Fibroblast of skin of right quadriceps (primary cell): ENCODE data around the gene RLF.

Experiments
- DNase-seq: peaks from one replicate; pipeline ENCODE4 v3.0.0-alpha.2; 2013

The RLF gene, protein sequence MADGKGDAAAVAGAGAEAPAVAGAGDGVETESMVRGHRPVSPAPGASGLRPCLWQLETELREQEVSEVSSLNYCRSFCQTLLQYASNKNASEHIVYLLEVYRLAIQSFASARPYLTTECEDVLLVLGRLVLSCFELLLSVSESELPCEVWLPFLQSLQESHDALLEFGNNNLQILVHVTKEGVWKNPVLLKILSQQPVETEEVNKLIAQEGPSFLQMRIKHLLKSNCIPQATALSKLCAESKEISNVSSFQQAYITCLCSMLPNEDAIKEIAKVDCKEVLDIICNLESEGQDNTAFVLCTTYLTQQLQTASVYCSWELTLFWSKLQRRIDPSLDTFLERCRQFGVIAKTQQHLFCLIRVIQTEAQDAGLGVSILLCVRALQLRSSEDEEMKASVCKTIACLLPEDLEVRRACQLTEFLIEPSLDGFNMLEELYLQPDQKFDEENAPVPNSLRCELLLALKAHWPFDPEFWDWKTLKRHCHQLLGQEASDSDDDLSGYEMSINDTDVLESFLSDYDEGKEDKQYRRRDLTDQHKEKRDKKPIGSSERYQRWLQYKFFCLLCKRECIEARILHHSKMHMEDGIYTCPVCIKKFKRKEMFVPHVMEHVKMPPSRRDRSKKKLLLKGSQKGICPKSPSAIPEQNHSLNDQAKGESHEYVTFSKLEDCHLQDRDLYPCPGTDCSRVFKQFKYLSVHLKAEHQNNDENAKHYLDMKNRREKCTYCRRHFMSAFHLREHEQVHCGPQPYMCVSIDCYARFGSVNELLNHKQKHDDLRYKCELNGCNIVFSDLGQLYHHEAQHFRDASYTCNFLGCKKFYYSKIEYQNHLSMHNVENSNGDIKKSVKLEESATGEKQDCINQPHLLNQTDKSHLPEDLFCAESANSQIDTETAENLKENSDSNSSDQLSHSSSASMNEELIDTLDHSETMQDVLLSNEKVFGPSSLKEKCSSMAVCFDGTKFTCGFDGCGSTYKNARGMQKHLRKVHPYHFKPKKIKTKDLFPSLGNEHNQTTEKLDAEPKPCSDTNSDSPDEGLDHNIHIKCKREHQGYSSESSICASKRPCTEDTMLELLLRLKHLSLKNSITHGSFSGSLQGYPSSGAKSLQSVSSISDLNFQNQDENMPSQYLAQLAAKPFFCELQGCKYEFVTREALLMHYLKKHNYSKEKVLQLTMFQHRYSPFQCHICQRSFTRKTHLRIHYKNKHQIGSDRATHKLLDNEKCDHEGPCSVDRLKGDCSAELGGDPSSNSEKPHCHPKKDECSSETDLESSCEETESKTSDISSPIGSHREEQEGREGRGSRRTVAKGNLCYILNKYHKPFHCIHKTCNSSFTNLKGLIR (N-terminal part only)

DNA sequence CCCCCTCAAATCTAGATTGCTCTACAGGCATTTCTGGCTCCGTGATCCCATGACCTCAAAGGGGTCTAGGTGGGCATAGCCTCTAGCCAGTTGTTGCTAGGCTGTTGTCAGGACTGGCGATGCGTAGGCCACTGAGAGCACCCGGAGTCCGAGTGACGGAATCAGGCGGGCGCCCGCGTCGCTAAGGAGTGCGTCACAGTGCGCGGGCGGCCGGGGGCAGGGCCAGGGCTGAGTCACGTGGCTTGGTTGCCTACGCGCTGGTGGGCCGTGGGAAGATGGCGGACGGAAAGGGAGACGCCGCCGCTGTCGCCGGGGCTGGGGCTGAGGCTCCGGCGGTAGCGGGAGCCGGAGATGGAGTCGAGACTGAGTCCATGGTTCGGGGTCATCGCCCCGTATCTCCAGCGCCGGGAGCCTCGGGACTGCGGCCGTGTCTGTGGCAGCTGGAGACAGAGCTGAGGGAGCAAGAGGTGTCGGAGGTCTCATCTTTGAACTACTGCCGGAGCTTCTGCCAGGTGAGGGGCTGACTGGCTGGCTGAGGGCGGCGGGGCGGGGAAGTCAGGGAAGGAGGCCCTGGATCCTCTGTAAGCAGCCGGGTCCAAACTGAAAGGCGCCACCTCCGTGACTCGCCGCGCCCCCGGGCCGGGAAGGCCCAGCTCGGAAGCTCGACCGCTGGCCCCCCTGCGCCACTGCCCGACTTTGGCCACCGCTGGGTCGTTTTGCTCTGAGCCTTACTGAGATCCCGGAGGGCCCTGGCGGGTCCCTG, at the start of gene RLF:
TSS of gene RLF (plus strand) at position 263 of the 763 bp plus-strand sequence. CDS start at position 276, 13 bp downstream.
- DNase-seq: peak; percentile 94

DNA sequence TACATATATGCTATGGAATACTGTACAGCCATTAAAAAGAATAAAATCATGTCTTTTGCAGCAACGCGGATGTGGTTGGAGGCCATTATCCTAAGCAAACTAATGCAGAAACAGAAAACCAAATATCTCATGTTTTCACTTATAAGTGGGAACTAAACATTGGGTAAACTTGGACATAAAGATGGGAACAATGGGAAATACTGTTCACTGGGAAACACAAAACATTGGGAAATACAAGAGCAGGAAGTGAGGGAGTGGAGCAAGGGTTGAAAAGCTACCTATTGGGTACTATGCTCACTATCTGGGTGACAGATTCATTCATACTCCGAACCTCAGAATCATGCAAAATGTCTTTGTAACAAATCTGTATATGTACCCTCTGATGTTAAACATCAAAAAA, 46.8 kb upstream of the RLF start:
- DNase-seq: no peak

DNA sequence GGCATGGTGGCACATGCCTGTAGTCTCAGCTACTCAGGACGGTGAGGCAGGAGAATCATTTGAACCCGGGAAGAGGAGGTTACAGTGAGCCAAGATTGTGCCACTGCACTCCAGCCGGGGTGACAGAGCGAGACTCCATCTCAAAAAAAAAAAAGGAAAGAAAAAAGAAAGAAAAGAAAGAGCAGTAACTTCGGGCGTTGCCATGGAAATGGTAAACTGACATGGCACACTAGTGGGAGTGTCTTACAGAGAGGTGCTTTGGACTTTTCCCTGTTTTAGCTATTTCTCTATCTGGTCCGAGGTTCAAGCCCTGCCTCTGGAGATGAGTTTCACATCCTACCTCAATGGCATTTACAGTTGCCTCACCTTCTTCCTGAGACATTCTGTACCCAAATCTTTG, 41.1 kb upstream of the RLF start:
- no peak for DNase-seq

DNA sequence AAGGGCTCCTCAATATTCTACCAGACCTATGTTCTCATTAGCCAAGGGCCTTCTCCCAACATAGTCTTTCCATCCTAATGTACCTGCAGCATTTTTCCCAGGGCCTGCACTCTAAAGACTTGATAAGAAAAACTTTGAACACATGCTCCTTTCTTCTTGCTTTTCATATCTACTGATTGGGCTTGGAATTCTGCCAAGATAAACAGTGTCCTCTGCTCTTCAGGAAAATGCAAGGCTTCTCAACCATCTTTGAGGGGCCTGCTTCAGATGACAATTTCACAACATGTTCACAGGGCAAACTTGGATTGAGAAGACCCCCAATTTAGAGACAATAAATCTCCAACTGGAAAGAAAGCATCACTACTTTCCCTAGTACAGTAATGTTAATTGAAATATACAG, 38.3 kb upstream of the RLF start:
- DNase-seq: no peak

DNA sequence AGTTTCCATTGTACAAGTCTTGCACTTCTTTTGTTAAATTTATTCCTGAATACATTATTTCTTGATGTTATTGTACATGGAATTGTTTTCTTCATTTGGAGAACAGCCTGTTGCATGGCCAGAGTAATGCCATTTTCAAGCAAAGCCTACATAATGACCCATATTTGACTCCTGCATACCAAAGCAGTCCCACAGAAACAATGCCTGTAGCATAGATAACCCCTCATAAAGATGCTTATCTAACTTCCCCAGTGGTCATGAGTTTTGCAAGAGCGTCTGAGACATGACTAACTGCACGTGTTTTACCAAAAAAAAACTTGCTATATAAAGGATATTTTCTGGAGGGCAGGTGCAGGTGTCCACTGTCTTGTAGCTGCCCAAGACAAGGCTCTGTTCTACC, 30.3 kb upstream of the RLF start:
- DNase-seq: no peak

DNA sequence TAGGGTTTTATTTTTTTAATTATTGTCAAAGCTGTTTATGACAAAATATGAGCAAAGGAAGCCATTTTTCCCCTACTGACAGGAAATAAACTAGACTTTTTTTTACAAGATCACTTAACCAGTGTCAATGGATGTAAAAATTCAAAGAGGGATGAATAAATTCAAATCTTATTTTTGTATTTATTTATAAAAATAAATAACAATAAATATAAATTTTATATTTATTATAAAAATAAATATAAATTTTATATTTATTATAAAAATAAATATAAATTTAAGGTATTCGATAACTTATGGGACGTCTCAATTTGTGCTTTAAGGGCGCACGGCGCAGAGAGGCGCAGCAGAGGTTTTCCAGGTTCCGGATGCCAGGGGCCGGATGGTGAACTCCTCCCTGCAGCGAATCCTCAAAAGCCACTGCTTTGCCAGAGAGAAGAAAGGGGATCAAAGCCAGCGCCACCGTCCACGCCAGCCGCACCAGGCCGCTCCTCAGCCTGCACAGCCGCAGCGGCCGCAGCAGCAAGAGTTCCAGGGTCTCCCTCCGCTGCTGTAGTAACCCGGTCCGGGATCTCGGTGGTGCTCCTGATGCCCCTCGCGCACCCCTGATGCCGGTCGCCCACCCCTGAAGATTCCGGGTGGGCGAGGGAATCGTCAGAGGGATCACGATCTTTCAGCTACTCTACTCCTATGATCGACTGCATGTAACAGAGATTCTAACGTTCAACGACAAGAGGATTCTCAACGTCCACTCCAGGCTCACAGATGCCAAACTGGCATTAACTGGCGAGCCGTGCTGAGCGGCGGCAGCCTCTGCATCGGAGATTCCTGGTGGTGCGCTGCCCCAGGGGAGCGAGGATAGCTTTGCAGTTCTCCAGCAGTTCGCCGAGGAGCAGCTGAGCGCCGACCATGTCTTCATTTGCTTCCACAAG, 28.5 kb upstream of the RLF start:
- peak; percentile 11 for DNase-seq

DNA sequence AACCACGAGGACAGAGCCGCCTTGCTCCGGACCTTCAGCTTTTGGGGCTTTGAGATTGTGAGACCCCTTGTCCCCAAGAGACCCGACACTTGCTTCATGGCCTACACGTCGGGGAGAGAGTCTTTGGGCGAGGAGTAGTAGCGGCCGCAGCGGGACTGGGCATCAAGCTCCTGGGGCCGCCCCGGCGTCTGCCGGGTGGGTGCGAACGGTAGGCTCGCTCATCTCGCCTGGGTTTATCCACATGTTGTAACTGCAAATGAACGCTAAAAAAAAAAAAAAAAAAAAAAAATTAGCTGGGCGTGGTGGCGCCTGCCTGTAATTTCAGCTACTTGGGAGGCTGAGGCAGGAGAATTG, 27.9 kb upstream of the RLF start:
- no peak for DNase-seq

DNA sequence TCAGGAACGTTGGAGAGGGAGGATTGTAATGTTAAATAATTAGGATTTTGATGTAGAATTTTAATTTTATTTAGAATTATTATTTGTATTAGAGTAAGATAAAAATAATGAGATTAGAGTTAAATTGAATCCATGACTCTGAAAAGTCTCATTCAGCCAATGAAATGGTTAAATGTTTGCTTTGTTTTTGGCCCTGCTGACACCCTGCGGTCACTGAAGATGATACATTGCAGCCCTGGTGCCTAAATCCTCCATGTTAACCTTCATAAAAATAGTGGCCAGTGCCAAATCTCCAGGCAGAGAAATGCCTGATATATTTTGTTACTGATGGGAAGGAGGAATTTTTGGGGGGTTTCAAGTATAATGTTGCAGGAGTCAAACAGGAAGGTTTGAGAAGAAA, 27.3 kb upstream of the RLF start:
- no peak for DNase-seq

DNA sequence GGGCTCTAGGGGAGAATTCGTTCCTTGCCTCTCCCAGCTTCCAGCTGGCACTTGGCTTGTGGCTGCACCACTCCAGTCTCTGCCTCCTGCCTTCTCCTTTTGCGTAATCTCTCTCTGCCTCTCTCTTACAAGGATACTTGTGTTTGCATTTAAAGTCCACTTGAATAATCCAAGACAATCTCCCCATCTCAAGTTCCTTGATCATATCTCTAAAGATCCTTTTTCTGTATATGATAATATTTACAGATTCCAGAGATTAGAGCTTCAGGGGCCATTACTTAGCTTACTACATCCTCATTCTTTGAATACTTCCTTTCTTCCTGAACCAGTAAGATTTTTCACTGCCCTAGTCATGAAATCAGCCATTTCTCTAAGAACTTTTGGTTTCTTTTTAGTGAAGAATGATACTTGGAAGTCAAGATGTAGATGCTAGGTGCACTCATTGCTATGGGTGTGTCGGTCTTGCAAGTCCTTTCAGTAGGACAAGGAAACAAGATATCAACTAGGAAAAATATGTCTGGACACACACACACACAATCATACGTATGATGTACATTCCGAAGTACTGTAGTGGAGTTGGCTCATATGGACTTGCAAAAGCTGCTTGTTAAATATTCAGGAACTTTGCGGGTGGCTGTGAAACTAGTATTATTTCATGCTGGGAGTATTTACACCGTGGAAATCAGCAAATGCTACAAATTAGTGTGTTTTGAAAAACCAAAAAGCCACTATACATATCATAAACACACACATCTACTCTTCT, 20.8 kb upstream of the RLF start:
- DNase-seq: peak; percentile 18

DNA sequence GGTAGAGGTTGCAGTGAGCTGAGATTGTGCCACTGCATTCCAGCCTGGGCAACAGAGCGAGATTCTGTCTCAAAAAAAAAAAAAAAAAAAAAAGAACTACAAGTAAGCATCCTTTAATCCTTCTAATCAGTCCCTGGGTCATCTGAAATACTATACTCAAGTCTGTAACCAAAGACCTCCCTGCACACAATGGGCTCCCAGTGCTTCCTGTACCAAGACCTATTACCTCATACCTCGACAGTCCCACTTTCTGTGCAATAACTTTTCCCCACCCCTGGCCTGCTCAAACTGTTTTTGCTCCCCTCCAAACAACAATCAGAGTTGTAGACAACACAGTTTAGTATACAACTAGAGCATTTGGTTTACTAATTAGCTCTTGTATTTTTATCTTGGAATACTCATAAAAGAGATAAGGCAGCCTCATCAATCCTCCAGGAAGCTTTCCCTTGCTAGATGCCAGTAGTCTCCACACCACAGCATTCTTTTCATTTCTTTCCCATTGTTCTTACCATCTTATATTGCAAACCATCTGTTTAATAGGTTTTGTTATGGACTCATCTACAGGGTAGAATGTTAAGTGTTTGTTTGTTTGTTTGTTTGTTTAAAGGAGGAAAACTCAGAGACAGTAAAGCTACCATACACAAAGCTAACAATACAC, 19.2 kb upstream of the RLF start:
- no peak for DNase-seq

DNA sequence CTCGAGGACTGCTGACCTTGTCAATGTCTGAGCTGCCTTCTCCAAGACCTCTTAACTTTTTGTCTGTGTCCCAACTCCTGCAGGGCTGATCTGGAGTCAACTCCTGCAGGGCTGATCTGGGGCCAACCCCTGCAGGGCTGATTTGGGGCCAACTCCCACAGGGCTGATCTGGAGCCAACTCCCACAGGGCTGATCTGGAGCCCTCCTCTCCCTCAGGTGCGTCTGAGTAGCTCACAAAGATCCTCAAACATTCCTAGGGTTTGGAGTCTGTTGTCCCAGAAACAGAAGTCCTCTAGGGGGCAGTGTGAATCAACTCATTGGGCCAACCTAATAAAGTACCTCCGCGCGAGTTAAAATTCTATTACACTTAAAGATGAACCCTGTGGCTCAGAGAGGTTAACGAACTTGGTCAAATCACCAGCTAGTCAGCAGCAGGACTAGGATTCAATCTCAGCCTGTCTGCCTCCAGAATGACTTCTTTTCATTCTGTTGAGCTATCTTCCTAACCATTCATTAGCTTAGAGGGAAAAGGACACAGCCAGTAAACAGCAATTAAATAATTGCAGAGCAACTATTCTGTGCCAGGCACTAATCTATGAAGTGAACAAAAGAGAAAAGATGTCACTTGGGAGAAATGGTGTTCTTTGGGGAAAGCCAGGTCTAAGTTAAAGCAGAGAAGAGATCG, 17.2 kb upstream of the RLF start:
- peak; percentile 63 for DNase-seq

DNA sequence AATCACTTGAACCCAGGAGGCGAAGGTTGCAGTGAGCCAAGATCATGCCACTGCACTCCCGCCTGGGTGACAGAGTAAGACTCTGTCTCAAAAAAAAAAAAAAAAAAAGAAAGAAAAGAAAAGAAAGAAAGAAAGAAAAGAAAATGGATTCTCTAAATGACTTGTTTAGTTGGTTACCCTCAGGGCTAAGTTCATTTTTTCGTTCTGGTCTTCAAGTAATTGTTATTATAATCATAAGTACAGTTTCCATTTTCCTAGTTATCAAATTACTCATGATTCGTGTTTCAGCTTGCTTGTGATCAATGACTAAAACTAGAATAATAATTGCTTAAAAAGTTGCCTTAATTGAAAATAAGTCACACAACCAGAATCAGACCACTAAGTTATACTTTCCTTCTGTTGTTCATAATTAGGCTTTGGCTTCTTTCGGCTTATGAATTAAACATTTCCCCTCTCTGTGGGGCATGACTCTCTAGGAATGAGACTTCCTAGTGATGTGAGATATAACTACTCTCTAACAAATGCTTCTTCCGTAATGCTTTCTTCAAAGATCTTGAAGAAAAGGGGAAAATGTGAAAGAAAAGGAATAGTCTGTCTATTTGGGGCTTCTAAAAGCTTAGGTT, 9.6 kb upstream of the RLF start:
- DNase-seq: no peak

DNA sequence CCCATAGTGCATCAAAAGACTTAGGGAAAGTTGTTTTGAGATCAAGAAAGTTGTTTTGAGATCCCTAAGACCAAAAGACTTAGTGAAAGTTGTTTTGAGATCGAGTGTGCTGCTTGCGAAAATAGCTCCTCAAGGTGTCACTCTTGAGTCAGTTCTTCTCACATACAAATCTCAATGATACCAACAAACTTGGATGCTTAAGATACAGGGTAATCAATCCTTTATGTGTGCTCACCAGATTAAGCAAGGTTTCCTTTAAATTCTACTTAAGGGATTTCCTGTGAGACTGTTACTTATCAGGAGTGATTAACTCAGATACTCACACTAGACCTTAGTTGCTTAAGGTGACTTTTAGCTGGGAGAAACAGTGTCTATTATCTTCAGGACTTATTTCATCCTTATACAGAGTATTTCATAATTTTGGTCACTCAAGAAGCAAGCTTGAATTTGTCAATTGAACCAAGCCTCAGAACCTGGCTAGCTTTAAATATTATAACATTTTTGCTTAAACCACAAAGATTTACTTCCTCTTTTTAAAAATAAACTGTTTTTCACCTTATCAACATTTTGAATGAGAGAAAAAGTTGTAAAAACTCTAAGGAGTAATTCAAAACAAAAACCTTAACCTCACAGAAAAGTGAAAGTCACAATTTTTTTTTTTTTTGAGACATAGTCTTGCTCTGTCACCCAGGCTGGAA, 8.0 kb upstream of the RLF start:
- DNase-seq: peak; percentile 48

DNA sequence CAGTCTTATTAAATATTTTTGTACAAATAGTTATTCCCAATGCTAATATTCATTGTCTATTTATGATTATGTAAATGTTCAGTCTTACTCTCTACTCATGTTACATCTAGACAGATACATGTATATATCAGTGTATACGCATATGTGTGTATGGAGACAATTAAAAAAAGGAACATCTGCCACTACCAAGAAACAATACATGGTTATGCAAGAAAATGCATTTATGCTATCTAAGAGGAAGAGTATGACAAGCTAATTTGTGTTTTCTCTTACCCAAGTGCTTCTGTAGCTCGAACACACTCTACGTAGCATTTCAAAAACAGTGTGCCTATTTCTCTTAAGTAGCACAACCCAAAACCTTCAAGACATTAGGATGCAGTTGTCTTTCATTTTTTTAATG, 6.1 kb upstream of the RLF start:
- DNase-seq: no peak

DNA sequence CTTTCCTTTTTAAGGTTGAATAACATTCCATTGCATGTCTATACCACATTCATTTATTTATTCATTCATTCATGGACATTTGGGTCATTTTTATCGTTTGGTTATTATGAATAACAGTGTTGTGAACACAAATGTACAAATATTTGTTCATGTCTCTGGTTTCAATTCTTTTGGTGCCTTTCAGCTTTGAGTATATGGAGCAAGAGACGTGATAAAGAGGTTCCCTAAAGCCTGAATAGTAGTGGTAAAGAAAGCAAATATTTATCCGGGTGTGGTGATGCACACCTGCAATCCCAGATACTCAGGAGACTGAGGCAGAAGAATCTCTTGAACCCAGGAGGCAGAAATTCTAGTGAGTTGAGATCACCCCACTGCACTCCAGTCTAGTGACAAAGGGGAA, 5.3 kb upstream of the RLF start:
- DNase-seq: no peak

DNA sequence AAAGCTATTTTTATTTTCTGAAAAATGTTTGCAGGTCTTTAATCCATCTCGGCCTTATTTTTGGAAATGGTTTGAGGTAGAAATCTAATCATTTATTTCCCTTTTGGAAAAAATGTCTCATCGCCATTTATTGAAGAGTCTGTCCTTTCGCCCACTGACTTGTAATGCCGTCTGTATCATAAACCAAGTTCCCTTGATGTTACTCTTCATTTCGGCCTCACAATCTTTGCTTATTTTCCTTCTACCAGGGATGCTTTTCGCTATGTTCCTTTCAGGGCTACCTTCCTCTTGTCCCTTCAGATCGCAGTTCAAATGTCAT, 422 bp upstream of the RLF start:
- no peak for DNase-seq

DNA sequence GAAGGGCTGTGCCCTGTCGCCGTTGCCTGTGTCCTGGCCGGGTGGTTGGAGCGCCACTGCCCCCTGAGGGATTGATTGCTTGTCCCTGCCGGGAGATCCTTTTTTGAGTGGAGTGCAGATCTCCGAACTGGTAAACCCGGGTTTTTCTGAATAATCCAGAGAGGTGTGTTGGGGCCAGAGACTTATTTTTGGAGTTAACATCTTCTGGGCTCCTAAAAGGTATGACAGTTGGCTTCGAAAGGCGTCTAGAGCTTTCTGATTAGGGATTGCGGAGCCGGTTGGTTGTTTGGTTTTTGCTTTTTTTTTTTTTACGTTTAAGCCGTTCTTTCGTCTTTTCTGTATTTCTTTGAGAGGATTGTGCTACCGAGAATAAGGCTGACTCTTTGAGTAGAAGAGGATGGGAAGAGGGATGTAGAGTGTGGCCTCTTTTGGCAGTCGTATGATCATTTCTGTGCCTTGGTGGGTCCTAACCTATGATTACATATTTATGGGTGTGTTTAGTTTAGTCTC, 756 bp downstream of the RLF start:
- no peak for DNase-seq

DNA sequence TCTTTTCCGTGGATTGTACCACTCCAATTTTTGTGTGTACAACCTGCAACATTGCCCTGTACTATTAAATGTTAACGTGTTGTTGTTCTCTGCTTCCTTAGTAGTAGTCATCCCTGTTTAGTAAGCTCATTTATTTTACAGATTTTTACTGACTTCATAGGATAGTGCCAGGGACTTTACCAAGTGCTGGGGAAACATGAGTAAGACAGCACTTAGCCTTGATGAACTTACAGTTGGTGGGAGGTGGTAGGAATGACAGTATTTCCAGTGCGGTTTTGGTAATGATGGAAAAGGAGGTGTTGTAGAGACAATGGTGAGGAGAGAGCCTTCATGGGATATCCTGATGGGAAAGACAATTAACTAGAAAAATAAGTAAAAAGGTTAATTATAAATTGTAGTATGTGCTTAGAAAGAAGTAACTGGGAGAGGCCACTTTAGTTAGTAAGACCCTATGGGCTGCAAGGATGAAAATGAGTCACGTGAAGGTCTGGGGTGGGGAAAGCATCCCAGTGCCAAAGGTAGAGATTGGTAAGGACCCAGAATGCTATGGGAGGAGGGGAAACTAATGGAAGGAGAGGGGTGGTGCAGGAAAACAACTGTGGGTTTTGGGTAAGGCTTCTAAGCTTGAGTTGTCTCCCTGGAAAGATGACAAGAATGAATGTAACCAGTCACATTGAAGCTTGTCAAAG, 1.7 kb downstream of the RLF start:
- DNase-seq: no peak
